ENCODE results near the gene WDR76. TPM values are rescaled to one million over a fixed set of nuclear protein-coding genes. Genes with fewer than 3 reads are reported as not detected.

The WDR76 gene
- total and polyA plus RNA-seq, 7 donors, result 1.2 to 11.6 (median 8.9) TPM

DNA sequence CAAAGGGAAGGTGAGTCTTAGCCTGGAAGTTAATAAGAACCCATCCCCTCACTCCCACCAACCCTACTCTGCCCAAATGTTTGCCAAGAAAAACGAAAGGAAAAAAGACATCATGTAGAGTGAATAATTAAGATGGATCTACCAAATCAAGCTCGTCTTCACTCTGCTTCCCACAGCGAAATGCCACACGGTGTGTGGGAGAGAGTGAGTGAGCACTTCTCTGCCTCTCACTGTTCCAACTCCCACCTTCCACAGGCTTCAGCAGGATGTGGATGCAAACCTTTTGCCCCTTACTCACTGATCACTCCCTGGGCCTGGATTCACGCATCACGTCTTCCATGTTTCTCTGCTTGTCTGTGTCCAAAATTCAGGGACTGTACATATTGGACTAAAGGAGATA lies 85.4 kb downstream of the WDR76 start:
- 93 to 95% methylated on average over 6 of the region's 6 CpGs for WGBS, 2 donors
- H3K4me1 ChIP-seq, result peaks cover 0 to 32% (median 15%) of the 10 kb centered on the region in 4 donors
- intact Hi-C loops (cut with DNase I), result no loop called here
- H3K27ac ChIP-seq, result peak overlapping the region in 1 of 4 donors; percentile 67
- no peaks in the 10 kb centered on the region for H3K27me3 ChIP-seq
- H3K4me3 ChIP-seq, result no peak overlapping the region
- H3K9me3 ChIP-seq, result no peaks in the 10 kb centered on the region
- no peak for DNase-seq
- TF ChIP-seq POLR2A (IDR thresholded peaks at IDR 0.05), result no peak
- TF ChIP-seq, protein P1, sequence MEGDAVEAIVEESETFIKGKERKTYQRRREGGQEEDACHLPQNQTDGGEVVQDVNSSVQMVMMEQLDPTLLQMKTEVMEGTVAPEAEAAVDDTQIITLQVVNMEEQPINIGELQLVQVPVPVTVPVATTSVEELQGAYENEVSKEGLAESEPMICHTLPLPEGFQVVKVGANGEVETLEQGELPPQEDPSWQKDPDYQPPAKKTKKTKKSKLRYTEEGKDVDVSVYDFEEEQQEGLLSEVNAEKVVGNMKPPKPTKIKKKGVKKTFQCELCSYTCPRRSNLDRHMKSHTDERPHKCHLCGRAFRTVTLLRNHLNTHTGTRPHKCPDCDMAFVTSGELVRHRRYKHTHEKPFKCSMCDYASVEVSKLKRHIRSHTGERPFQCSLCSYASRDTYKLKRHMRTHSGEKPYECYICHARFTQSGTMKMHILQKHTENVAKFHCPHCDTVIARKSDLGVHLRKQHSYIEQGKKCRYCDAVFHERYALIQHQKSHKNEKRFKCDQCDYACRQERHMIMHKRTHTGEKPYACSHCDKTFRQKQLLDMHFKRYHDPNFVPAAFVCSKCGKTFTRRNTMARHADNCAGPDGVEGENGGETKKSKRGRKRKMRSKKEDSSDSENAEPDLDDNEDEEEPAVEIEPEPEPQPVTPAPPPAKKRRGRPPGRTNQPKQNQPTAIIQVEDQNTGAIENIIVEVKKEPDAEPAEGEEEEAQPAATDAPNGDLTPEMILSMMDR (IDR thresholded peaks at IDR 0.05), result no peak
- TF ChIP-seq EP300 (IDR thresholded peaks at IDR 0.05), result no peak
- TF ChIP-seq POLR2AphosphoS5 (IDR thresholded peaks at IDR 0.05), result no peak
- H3K36me3 ChIP-seq, result no peaks in the 10 kb centered on the region

DNA sequence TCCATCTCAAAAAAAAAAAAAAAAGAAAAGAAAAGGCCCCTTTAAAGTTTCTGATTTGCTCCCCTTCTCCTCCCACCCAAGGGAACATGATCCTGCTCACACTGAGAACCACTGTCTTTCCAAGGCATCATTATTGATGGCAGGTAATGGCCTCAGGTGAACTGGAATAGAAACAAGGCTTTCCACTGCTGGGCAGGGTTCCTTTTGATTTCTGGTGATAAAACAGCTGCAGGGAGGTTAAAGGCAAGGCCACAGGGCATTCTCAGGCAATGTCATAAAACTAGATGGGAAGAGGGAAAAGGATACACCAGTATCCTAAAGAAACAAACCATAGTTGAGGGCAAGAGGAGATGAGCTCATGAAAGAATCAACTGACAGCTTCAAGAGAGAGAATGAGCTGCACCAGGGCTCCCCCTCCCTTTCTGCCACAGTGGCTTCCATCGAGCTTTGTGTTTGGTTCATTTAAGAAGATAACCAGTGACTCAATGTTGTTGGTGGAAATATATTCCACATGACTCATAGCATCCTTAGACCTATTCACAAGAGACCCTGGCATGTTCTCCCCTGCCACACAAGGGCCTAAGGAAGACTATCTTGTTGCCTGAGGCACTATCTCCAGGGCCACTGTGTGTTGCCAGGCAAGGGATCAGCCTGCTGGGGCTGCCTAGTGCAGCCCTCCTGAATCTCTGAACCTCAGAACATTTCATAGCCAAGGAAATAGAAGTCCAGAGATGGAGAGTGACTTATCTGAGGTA lies 86.4 kb downstream of the WDR76 start:
- no peak for DNase-seq
- peak overlapping the region in 2 of 4 donors; percentile 57 to 67 for H3K27ac ChIP-seq
- peak in 2 of 4 donors; percentile 11 to 27 for TF ChIP-seq POLR2AphosphoS5 (IDR thresholded peaks at IDR 0.05)
- TF ChIP-seq, protein P1 (IDR thresholded peaks at IDR 0.05), result no peak
- no peaks in the 10 kb centered on the region for H3K36me3 ChIP-seq
- peaks cover 0 to 32% (median 15%) of the 10 kb centered on the region in 4 donors for H3K4me1 ChIP-seq
- H3K9me3 ChIP-seq, result no peaks in the 10 kb centered on the region
- WGBS, 2 donors, result 43 to 47% methylated on average over 1 of the region's 1 CpG
- no peaks in the 10 kb centered on the region for H3K27me3 ChIP-seq
- intact Hi-C loops (cut with DNase I), result no loop called here
- no peak overlapping the region for H3K4me3 ChIP-seq

DNA sequence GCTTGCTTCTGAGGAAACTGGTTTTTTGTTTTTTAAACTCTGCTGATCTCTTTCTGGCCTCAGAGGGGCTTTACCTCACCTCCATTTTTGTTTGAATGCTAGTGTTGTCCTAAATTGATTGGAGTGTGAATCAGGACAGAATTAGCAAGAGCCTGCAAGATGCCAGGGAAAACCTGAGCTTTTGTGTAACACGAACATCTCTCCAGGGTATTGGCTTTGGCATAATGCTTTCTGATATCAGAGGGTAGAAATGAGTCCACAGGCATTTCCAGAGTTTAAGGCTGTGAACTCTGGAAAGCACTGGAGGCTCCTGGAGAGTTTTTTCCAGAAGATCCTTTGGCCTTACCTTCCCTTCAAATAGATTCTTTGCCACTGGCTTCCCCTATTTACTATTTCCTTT lies 87.1 kb downstream of the WDR76 start:
- no peaks in the 10 kb centered on the region for H3K9me3 ChIP-seq
- H3K4me1 ChIP-seq, result peaks cover 0 to 33% (median 15%) of the 10 kb centered on the region in 4 donors
- peak overlapping the region in 2 of 4 donors; percentile 57 to 67 for H3K27ac ChIP-seq
- H3K27me3 ChIP-seq, result no peaks in the 10 kb centered on the region
- no peaks in the 10 kb centered on the region for H3K36me3 ChIP-seq
- 81 to 91% methylated on average over 1 of the region's 1 CpG for WGBS, 2 donors
- H3K4me3 ChIP-seq, result no peak overlapping the region
- TF ChIP-seq EP300 (IDR thresholded peaks at IDR 0.05), result no peak
- TF ChIP-seq POLR2A (IDR thresholded peaks at IDR 0.05), result no peak
- TF ChIP-seq, protein P1 (IDR thresholded peaks at IDR 0.05), result no peak
- no peak for TF ChIP-seq POLR2AphosphoS5 (IDR thresholded peaks at IDR 0.05)
- intact Hi-C loops (cut with DNase I), result no loop called here
- DNase-seq, result no peak

DNA sequence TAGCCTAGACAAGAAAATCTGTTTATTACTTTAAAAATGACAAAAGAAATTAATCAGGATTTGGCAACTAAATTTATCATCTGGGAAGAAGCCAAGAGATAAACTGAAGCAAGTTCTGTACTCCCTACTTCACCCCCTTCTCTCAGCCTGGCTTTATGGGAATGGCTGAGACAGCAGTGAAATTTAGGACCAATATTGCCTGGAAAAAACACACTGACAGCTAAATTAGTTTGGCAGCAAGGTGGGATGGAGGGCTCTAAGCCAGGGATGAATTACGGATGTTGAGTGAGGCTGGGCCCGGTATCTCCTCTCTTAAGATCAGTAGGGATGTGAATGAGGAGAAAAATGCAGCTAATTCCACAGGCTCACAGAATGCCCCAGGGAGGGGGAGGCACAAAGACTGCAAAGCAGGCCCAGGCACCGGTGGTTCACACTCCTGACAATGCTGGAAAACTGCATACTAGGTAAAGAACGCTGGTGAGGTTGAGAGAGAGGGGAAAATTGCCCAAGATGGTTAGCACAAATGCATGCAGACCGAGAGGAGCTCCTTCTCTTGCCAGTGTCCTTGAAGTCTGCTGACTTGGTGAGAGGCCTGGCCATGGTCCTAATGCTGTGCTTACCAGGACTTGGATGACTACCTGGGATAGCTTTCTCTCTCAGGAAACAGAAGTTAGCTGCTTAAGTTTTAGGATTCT lies 89.0 kb downstream of the WDR76 start:
- no peaks in the 10 kb centered on the region for H3K36me3 ChIP-seq
- H3K27me3 ChIP-seq, result no peaks in the 10 kb centered on the region
- H3K27ac ChIP-seq, result peak overlapping the region in 1 of 4 donors; percentile 44
- intact Hi-C loops (cut with DNase I), result no loop called here
- peaks cover 0 to 50% (median 26%) of the 10 kb centered on the region in 4 donors for H3K4me1 ChIP-seq
- no peaks in the 10 kb centered on the region for H3K9me3 ChIP-seq
- no peak for DNase-seq
- WGBS, 2 donors, result 80 to 88% methylated on average over 5 of the region's 5 CpGs
- H3K4me3 ChIP-seq, result no peak overlapping the region
- TF ChIP-seq EP300 (IDR thresholded peaks at IDR 0.05) (no peak), POLR2A (IDR thresholded peaks at IDR 0.05) (no peak), POLR2AphosphoS5 (IDR thresholded peaks at IDR 0.05) (no peak)
- TF ChIP-seq, protein P1 (IDR thresholded peaks at IDR 0.05), result no peak

Data from sigmoid colon (tissue), 7 donors.